Prostate gland (tissue), 2 donors: ENCODE measurements around the gene CHTF18.
"Not testable (repeated sequence)": the region's sequence is repeated elsewhere in the genome, so short reads cannot be mapped to it uniquely, and the experiment has no call there.

Experiments
- CTCF ChIP-seq, 4 experiments: fragments of 200-600 bp in 2 of 4; fragments of 450-650 bp in 2 of 4; sonication (generic) in 2 of 4; IDR thresholded peaks; 1 replicate in 3 of 4; 2 replicates in 1 of 4; pipeline ENCODE4 v1.5.1; 2016 to 2019; ENCODE audit warnings: antibody characterized with exemption in 4 of 4, mild to moderate bottlenecking in 2 of 4, moderate library complexity in 2 of 4
- POLR2AphosphoS5 ChIP-seq: sonication (generic); formaldehyde crosslinking; IDR thresholded peaks from one replicate; pipeline ENCODE4 v1.6.1; 2017; ENCODE audit warnings: antibody characterized with exemption

GRCh38 chr16:754121-754607 is 34.3 kb upstream of the CHTF18 start:
- not testable (repeated sequence) for TF ChIP-seq CTCF (IDR thresholded peaks at IDR 0.05); POLR2AphosphoS5
